PC-3 (cell line): ENCODE results near the gene TMEM233. TPM values are rescaled to one million over a fixed set of nuclear protein-coding genes. Genes with fewer than 3 reads are reported as not detected.

Experiments used
- ATAC-seq: fragments of 200-7000 bp; cut with Tn5 transposase; 2 replicates; pipeline ENCODE4 v1.9.1; 2020; ENCODE audit warnings: mild to moderate bottlenecking, moderate library complexity
- BruUV-seq: library from RNA; stranded (reverse); fragments of 400-500 nt; replicated peaks from 2 replicates; lab custom pipeline; 2021; lab: Mats Ljungman, UMichigan
- CTCF ChIA-PET: fragments of 300-600 bp; sonication (Branson Sonifier 250); formaldehyde crosslinking; loops from one replicate; lab custom pipeline; 2022; ENCODE audit warnings: antibody characterized with exemption; lab: Charles Lee
- POLR2A ChIA-PET: fragments of 300-600 bp; sonication (Branson Sonifier 250); formaldehyde crosslinking; loops from one replicate; lab custom pipeline; 2022; ENCODE audit warnings: antibody characterized with exemption; ENCODE audit not compliant: unreplicated experiment; lab: Charles Lee
- DNase-seq: peaks from one replicate; pipeline ENCODE4 v3.0.0-alpha.2; 2015
- H2AFZ ChIP-seq: fragments of 300-600 bp; sonication (generic); 2 replicates; pipeline ENCODE4 v1.6.0; 2016; ENCODE audit warnings: antibody characterized with exemption, low read length
- H3F3A ChIP-seq: fragments of 300-600 bp; sonication (generic); one replicate; pipeline ENCODE4 v1.6.0; 2017; ENCODE audit warnings: antibody characterized with exemption, low read length, control low read depth, mild to moderate bottlenecking; ENCODE audit not compliant: unreplicated experiment
- H3K27ac ChIP-seq: fragments of 300-600 bp; sonication (generic); 2 replicates; pipeline ENCODE4 v1.5.1; 2016; ENCODE audit warnings: mild to moderate bottlenecking, low read length
- H3K27me3 ChIP-seq: fragments of 300-600 bp; sonication (generic); 2 replicates; pipeline ENCODE4 v1.6.1; 2016; ENCODE audit warnings: low read length, mixed read lengths
- H3K36me3 ChIP-seq: fragments of 300-600 bp; sonication (generic); 2 replicates; pipeline ENCODE4 v1.6.1; 2016; ENCODE audit warnings: low read depth, mixed run types, low read length, mixed read lengths
- H3K4me1 ChIP-seq: fragments of 300-600 bp; sonication (generic); 2 replicates; pipeline ENCODE4 v1.5.1; 2016; ENCODE audit warnings: low read length; ENCODE audit not compliant: insufficient read depth
- H3K4me2 ChIP-seq: fragments of 300-600 bp; sonication (generic); 2 replicates; pipeline ENCODE4 v1.6.0; 2016; ENCODE audit warnings: low read length
- H3K4me3 ChIP-seq: fragments of 300-600 bp; sonication (generic); 2 replicates; pipeline ENCODE4 v1.5.1; 2016; ENCODE audit warnings: mild to moderate bottlenecking, low read length, mixed read lengths
- H3K79me2 ChIP-seq: fragments of 300-600 bp; sonication (generic); 2 replicates; pipeline ENCODE4 v1.6.1; 2017; ENCODE audit warnings: low read length, mixed read lengths
- H3K9ac ChIP-seq: fragments of 300-600 bp; sonication (generic); 2 replicates; pipeline ENCODE4 v1.6.0; 2016; ENCODE audit warnings: mild to moderate bottlenecking, low read length
- H3K9me2 ChIP-seq: fragments of 300-600 bp; sonication (generic); replicated peaks from 2 replicates; pipeline ENCODE4 v1.6.1; 2016; ENCODE audit warnings: mixed run types, low read length, mixed read lengths
- H3K9me3 ChIP-seq: fragments of 300-600 bp; sonication (generic); 2 replicates; pipeline ENCODE4 v1.6.1; 2016; ENCODE audit warnings: low read length, mixed read lengths
- H4K20me1 ChIP-seq: fragments of 300-600 bp; sonication (generic); 2 replicates; pipeline ENCODE4 v1.6.1; 2016; ENCODE audit warnings: low read length, mixed read lengths
- EZH2 ChIP-seq: fragments of 300-600 bp; sonication (generic); IDR thresholded peaks from one replicate; pipeline ENCODE4 v1.6.1; 2017; ENCODE audit warnings: antibody characterized with exemption, mild to moderate bottlenecking, low read length; ENCODE audit not compliant: unreplicated experiment
- EZH2phosphoT487 ChIP-seq: fragments of 300-600 bp; sonication (generic); IDR thresholded peaks from 2 replicates; pipeline ENCODE4 v1.6.1; 2018; ENCODE audit warnings: mild to moderate bottlenecking, antibody characterized with exemption, low read length, borderline replicate concordance
- intact Hi-C: fragments of 100-400 bp; cut with micrococcal nuclease; formaldehyde crosslinking; loops from 2 replicates; pipeline ENCODE4 v1.9.0; 2023
- total RNA-seq: library from RNA; depleted of rRNA; stranded (reverse); fragments of >200 nt; gene quantifications from 2 replicates; pipeline ENCODE4 v1.2.3, GENCODE V29; 2014
- TF ChIP-seq, protein P1 (sequence below): fragments of 300-600 bp; sonication (generic); conservative IDR thresholded peaks from 2 replicates; pipeline ENCODE4 v1.5.1; 2017; ENCODE audit warnings: antibody characterized with exemption, low read depth, mild to moderate bottlenecking, low read length

Gene TMEM233
- total RNA-seq, 1 experiment from 2014 or later = not detected

DNA sequence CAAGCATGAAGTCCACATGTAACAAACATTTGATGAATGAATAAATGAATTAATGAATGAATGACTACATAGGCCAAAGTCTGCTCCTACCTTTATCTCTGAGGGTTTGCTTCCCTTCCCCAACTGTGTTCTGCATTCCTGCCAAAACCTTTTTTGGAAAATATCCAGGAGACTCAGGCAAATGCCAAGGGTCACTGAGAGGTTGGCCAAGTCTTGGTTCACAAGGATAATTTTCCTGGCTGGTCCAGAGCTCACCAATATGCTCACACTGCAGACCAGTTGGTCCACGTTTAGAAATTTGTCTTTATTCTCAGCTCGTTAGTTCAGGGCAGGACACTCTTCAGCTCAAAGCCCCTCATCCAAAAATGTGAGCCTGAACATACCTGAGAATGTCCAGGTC lies 10.2 kb downstream of the TMEM233 start:
- Histone ChIP-seq H4K20me1 (no peaks in the 10 kb centered on the region), H3K27me3 (peaks cover 88% of the 10 kb centered on the region), H3F3A (no peaks in the 10 kb centered on the region), H3K9me3 (no peaks in the 10 kb centered on the region), H3K4me1 (no peaks in the 10 kb centered on the region), H3K27ac (no peak overlapping the region), H3K36me3 (no peaks in the 10 kb centered on the region), H3K4me3 (no peak overlapping the region), H3K79me2 (no peaks in the 10 kb centered on the region), H3K9ac (no peak overlapping the region), H3K9me2 (no peaks in the 10 kb centered on the region), H2AFZ (no peak overlapping the region), H3K4me2 (no peak overlapping the region)
- ChIA-PET POLR2A (no interaction called here), CTCF (no interaction called here)
- no peak for DNase-seq
- no peak for ATAC-seq
- no TSS peak for BruUV-seq
- intact Hi-C loops = no loop called here
- TF ChIP-seq EZH2phosphoT487 = no peak
- TF ChIP-seq, protein P1, sequence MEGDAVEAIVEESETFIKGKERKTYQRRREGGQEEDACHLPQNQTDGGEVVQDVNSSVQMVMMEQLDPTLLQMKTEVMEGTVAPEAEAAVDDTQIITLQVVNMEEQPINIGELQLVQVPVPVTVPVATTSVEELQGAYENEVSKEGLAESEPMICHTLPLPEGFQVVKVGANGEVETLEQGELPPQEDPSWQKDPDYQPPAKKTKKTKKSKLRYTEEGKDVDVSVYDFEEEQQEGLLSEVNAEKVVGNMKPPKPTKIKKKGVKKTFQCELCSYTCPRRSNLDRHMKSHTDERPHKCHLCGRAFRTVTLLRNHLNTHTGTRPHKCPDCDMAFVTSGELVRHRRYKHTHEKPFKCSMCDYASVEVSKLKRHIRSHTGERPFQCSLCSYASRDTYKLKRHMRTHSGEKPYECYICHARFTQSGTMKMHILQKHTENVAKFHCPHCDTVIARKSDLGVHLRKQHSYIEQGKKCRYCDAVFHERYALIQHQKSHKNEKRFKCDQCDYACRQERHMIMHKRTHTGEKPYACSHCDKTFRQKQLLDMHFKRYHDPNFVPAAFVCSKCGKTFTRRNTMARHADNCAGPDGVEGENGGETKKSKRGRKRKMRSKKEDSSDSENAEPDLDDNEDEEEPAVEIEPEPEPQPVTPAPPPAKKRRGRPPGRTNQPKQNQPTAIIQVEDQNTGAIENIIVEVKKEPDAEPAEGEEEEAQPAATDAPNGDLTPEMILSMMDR = no peak
- TF ChIP-seq EZH2 = no peak

DNA sequence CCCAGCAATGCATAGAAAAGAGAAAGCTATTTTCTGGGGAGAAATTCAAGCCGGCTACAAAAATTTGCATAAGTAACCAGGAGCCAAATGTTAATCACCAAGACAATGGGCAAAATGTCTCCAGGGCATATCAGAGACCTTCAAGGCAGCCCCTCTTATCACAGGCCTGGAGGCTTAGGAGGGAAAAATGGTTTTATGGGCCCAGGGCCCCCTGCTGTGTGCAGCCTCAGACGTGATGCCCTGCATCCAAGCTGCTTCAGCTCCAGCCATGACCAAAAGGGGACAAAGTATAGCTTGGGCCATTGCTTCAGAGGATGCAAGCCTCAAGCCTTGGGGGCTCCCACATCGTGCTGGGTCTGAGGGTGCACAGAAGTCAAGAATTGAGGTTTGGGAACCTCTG lies 15.8 kb downstream of the TMEM233 start:
- BruUV-seq = no TSS peak
- DNase-seq = no peak
- Histone ChIP-seq H3K9ac (no peak overlapping the region), H3K79me2 (no peaks in the 10 kb centered on the region), H3K27ac (no peak overlapping the region), H2AFZ (no peak overlapping the region), H3K4me1 (peaks cover 9% of the 10 kb centered on the region; the same call in 1 of the 2 replicates), H3K9me2 (no peaks in the 10 kb centered on the region), H4K20me1 (no peaks in the 10 kb centered on the region), H3K27me3 (peaks cover 43% of the 10 kb centered on the region), H3K9me3 (0 out of 2 replicates have a peak, but pooled peaks cover 3% of the 10 kb centered on the region), H3K36me3 (no peaks in the 10 kb centered on the region), H3F3A (no peaks in the 10 kb centered on the region), H3K4me2 (no peak overlapping the region), H3K4me3 (no peak overlapping the region)
- ChIA-PET POLR2A (no interaction called here), CTCF (no interaction called here)
- ATAC-seq = no peak
- no peak for TF ChIP-seq EZH2
- no peak for TF ChIP-seq EZH2phosphoT487
- TF ChIP-seq, protein P1 = no peak
- intact Hi-C loops = no loop called here

DNA sequence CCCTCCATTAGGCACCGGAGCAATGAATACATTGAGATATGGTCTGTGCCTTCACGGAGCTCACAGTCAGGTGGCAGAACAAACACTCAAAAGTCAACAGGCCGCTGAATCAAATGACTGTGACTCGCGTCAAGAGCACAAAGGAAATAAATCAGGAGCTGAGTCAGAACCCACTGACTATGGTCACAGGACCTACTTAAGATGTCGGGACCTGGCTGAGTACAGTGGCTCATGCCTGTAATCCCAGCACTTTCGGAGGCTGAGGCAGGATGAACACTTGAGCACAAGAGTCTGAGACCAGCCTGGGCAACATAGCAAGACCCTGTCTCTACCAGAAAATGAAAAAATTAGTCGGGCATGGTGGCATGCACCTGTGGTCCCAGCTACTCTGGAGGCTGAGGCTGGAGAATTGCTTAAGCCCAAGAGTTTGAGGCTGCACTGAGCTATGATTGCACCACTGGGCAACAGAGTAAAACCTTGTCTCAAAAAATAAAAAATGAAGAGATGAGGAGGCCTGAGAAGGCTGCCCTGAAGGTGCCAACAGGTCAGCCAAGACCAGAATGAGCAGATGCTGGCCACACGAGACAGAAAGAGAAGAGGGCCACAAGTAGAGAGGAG lies 19.9 kb downstream of the TMEM233 start:
- no peaks in the 10 kb centered on the region for H4K20me1 ChIP-seq
- H3K4me1 ChIP-seq = peaks cover 19% of the 10 kb centered on the region
- ChIA-PET POLR2A (no interaction called here), CTCF (interaction anchor here (0.7 kb wide), 1 partner anchor 85 kb away, joined by 7 read pairs; no protein-coding TSS in a partner anchor)
- no peaks in the 10 kb centered on the region for H3K36me3 ChIP-seq
- no peak overlapping the region for H3K9ac ChIP-seq
- BruUV-seq = no TSS peak
- intact Hi-C loops = no loop called here
- peak; percentile 88 for DNase-seq
- H3K27me3 ChIP-seq = peaks cover 4% of the 10 kb centered on the region; the same call in 1 of the 2 replicates
- no peak overlapping the region for H3K4me2 ChIP-seq
- no peak overlapping the region for H3K27ac ChIP-seq
- TF ChIP-seq EZH2phosphoT487 = no peak
- no peaks in the 10 kb centered on the region for H3K79me2 ChIP-seq
- H3K4me3 ChIP-seq = no peak overlapping the region
- no peak overlapping the region for H2AFZ ChIP-seq
- no peaks in the 10 kb centered on the region for H3F3A ChIP-seq
- peak; percentile 96 for ATAC-seq
- 0 out of 2 replicates have a peak, but pooled peaks cover 3% of the 10 kb centered on the region for H3K9me3 ChIP-seq
- no peaks in the 10 kb centered on the region for H3K9me2 ChIP-seq
